DMS 273 (cell line): ENCODE measurements around the gene METTL16.
"Not testable (repeated sequence)": the region's sequence is repeated elsewhere in the genome, so short reads cannot be mapped to it uniquely, and the experiment has no call there.

Experiments
- DNase-seq: peaks from one replicate; lab custom pipeline; 2025; ENCODE audit not compliant: unreplicated experiment; lab: John Stamatoyannopoulos, UW

METTL16 gene

GRCh38 chr17:2452216-2452750, 59.4 kb downstream of the METTL16 start:
- no peak for DNase-seq

GRCh38 chr17:2450016-2450650, 61.6 kb downstream of the METTL16 start:
- DNase-seq, result peak; percentile 30

- DNase-seq, result peak; percentile 33
These were observed 62.2 kb downstream of the METTL16 start for GRCh38 chr17:2449486-2449885.

- DNase-seq, result not testable (repeated sequence)
These were observed 64.2 kb downstream of the METTL16 start for GRCh38 chr17:2447479-2447878.

GRCh38 chr17:2445638-2446037, 66.0 kb downstream of the METTL16 start:
- no peak for DNase-seq

GRCh38 chr17:2444382-2444781, 67.3 kb downstream of the METTL16 start:
- peak; percentile 17 for DNase-seq

- DNase-seq, result no peak
These were observed 69.5 kb downstream of the METTL16 start for GRCh38 chr17:2442166-2442565.

GRCh38 chr17:2440930-2441329, 70.8 kb downstream of the METTL16 start:
- no peak for DNase-seq

- DNase-seq, result not testable (repeated sequence)
These were observed 71.7 kb downstream of the METTL16 start for GRCh38 chr17:2439997-2440396.

- DNase-seq, result no peak
These were observed 72.9 kb downstream of the METTL16 start for GRCh38 chr17:2438823-2439222.

GRCh38 chr17:2436316-2436905, 75.3 kb downstream of the METTL16 start:
- no peak for DNase-seq

- peak; percentile 22 for DNase-seq
These were observed 75.8 kb downstream of the METTL16 start for GRCh38 chr17:2435862-2436261.

GRCh38 chr17:2435181-2435741, 76.4 kb downstream of the METTL16 start:
- no peak for DNase-seq

GRCh38 chr17:2433696-2434095, 78.0 kb downstream of the METTL16 start:
- DNase-seq, result no peak

- DNase-seq, result no peak
These were observed 83.8 kb downstream of the METTL16 start for GRCh38 chr17:2427910-2428309.

- no peak for DNase-seq
These were observed 84.5 kb downstream of the METTL16 start for GRCh38 chr17:2427215-2427614.

GRCh38 chr17:2423271-2423670, 88.4 kb downstream of the METTL16 start:
- DNase-seq, result no peak

- peak; percentile 57 for DNase-seq
These were observed 90.2 kb downstream of the METTL16 start for GRCh38 chr17:2421315-2422147.

- DNase-seq, result no peak
These were observed 91.5 kb downstream of the METTL16 start for GRCh38 chr17:2420176-2420575.

GRCh38 chr17:2419486-2419885, 92.2 kb downstream of the METTL16 start:
- no peak for DNase-seq

- peak; percentile 63 for DNase-seq
These were observed 93.1 kb downstream of the METTL16 start for GRCh38 chr17:2418572-2418971.
